HL-60 (cell line): ENCODE results near the gene CHCHD3.

Experiments
- DNase-seq, 2 experiments: peaks; one replicate each; pipeline ENCODE4 v3.0.0-alpha.2; 2010 to 2020; ENCODE audit warnings: low read depth in 1 of 2, low spot score in 1 of 2
- H3K27ac ChIP-seq: fragments of 250-450 bp; sonication (Bioruptor Pico); replicated peaks from 2 replicates; pipeline ENCODE4 v1.5.1; 2020; ENCODE audit warnings: mild to moderate bottlenecking, moderate library complexity
- H3K27me3 ChIP-seq: fragments of 250-450 bp; sonication (Bioruptor Pico); 2 replicates; pipeline ENCODE4 v1.5.1; 2021; ENCODE audit warnings: mild to moderate bottlenecking, moderate library complexity; ENCODE audit not compliant: insufficient read depth, poor library complexity, severe bottlenecking
- H3K4me3 ChIP-seq: replicated peaks from 2 replicates; pipeline ENCODE4 v1.5.1; 2011; ENCODE audit warnings: mild to moderate bottlenecking, control low read depth, low read length; ENCODE audit not compliant: insufficient read depth
- GABPA ChIP-seq: IDR thresholded peaks from 2 replicates; pipeline ENCODE4 v1.6.1; 2012; ENCODE audit warnings: low read depth
- POLR2AphosphoS5 ChIP-seq: IDR thresholded peaks from 2 replicates; pipeline ENCODE4 v1.6.1; 2012; ENCODE audit warnings: low read depth
- SPI1 ChIP-seq: IDR thresholded peaks from 2 replicates; pipeline ENCODE4 v1.6.1; 2012; ENCODE audit warnings: low read depth, mild to moderate bottlenecking, borderline replicate concordance
- TF ChIP-seq, protein P1 (sequence below): IDR thresholded peaks from 2 replicates; pipeline ENCODE4 v1.6.1; 2012; ENCODE audit warnings: low read depth; ENCODE audit not compliant: insufficient replicate concordance
- TF ChIP-seq, protein P2 (sequence below): IDR thresholded peaks from one replicate; pipeline ENCODE4 v1.5.1; 2011; ENCODE audit warnings: low read length, control low read depth, inconsistent platforms; ENCODE audit not compliant: insufficient read depth

The CHCHD3 gene

DNA sequence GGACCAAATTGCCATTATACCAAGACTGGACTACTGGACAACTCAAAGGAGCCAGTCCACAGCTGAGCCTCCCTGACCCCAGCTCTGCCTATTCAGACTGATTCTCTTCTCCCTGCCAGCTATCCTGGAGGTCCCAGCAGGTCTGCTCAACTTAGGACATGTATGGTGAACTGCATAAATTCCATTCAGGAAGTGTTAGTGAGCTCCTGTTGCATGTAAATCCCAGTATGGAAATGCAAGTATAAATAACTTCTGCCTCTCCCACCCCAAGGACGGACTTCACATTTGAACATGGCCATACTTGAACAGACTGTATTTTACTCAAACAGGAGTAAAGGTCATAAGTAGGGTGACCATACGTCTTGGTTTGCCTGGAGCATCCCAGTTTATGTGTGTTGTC lies 128.4 kb downstream of the CHCHD3 start:
- no peak for DNase-seq
- TF ChIP-seq POLR2AphosphoS5 (no peak), GABPA (no peak), SPI1 (no peak)
- TF ChIP-seq, protein P1, sequence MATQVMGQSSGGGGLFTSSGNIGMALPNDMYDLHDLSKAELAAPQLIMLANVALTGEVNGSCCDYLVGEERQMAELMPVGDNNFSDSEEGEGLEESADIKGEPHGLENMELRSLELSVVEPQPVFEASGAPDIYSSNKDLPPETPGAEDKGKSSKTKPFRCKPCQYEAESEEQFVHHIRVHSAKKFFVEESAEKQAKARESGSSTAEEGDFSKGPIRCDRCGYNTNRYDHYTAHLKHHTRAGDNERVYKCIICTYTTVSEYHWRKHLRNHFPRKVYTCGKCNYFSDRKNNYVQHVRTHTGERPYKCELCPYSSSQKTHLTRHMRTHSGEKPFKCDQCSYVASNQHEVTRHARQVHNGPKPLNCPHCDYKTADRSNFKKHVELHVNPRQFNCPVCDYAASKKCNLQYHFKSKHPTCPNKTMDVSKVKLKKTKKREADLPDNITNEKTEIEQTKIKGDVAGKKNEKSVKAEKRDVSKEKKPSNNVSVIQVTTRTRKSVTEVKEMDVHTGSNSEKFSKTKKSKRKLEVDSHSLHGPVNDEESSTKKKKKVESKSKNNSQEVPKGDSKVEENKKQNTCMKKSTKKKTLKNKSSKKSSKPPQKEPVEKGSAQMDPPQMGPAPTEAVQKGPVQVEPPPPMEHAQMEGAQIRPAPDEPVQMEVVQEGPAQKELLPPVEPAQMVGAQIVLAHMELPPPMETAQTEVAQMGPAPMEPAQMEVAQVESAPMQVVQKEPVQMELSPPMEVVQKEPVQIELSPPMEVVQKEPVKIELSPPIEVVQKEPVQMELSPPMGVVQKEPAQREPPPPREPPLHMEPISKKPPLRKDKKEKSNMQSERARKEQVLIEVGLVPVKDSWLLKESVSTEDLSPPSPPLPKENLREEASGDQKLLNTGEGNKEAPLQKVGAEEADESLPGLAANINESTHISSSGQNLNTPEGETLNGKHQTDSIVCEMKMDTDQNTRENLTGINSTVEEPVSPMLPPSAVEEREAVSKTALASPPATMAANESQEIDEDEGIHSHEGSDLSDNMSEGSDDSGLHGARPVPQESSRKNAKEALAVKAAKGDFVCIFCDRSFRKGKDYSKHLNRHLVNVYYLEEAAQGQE = no peak
- TF ChIP-seq, protein P2, sequence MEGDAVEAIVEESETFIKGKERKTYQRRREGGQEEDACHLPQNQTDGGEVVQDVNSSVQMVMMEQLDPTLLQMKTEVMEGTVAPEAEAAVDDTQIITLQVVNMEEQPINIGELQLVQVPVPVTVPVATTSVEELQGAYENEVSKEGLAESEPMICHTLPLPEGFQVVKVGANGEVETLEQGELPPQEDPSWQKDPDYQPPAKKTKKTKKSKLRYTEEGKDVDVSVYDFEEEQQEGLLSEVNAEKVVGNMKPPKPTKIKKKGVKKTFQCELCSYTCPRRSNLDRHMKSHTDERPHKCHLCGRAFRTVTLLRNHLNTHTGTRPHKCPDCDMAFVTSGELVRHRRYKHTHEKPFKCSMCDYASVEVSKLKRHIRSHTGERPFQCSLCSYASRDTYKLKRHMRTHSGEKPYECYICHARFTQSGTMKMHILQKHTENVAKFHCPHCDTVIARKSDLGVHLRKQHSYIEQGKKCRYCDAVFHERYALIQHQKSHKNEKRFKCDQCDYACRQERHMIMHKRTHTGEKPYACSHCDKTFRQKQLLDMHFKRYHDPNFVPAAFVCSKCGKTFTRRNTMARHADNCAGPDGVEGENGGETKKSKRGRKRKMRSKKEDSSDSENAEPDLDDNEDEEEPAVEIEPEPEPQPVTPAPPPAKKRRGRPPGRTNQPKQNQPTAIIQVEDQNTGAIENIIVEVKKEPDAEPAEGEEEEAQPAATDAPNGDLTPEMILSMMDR = no peak
- Histone ChIP-seq H3K27ac (no peak overlapping the region), H3K27me3 (no peaks in the 10 kb centered on the region), H3K4me3 (no peak overlapping the region)

DNA sequence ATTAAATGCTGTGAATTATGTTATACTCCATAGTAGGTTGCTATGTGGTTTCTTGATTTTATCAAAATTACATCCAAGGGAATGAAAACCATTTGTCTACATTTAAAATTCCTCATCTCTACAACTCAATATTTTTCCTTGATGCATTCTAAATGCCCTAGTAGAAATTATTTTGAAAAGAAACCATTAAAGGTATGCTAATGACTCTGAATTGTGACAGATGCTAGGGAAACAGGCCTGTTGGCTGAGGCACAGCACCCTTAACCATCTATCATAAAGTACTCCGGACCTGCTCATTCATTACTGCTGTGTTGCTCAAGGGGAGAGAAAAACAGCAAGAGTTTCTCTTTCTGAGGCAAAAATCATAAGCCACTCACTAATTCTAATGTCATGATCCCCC lies 131.2 kb downstream of the CHCHD3 start:
- H3K4me3 ChIP-seq = no peak overlapping the region
- no peaks in the 10 kb centered on the region for H3K27me3 ChIP-seq
- H3K27ac ChIP-seq = no peak overlapping the region
- DNase-seq = no peak
- TF ChIP-seq POLR2AphosphoS5 (no peak), SPI1 (no peak), GABPA (no peak)
- TF ChIP-seq, protein P1 = no peak

DNA sequence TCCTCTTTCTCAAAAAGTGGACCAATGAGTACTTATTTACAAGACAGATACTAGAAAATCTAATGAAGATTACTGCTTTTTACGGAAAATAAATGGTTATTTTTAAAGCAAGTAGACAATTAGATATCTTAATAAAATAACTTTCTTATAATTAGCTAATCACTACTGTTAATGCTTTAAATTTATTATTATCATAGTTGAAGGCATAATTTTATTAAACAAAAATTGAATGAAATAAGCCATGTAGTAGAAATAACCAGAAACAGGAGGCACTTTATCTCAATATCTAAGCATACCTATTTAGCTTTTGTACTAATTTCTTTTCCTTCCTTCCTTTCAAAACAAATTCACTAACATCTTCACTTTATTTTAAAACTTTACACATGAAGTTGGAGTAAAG lies 134.9 kb downstream of the CHCHD3 start:
- Histone ChIP-seq H3K27me3 (no peaks in the 10 kb centered on the region), H3K27ac (no peak overlapping the region), H3K4me3 (no peak overlapping the region)
- TF ChIP-seq, protein P2 = no peak
- TF ChIP-seq POLR2AphosphoS5 (no peak), SPI1 (no peak), GABPA (no peak)
- TF ChIP-seq, protein P1 = no peak
- no peak for DNase-seq

DNA sequence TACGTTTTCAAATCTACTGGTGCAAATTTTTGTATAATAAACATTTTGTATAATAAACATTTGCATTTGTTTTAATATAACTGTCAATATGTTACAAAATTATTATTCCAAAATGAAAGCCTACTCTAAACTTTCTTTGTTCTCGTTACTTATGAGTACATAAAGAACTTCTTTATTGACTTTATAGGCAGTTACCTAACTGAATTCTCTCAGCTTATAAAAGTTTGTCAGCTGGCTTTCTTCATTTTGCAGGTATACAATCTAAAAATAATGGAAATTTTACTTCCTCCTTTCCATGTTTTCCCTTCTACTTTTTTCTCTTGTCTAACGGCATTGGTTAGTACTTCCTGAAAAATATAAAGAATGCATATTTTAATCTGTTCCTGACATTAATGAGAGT lies 137.1 kb downstream of the CHCHD3 start:
- H3K4me3 ChIP-seq = no peak overlapping the region
- no peaks in the 10 kb centered on the region for H3K27me3 ChIP-seq
- TF ChIP-seq SPI1 (no peak), GABPA (no peak), POLR2AphosphoS5 (no peak)
- TF ChIP-seq, protein P1 = no peak
- TF ChIP-seq, protein P2 = no peak
- no peak overlapping the region for H3K27ac ChIP-seq
- DNase-seq = no peak
